ENCODE measurements around the gene MEF2C. TPM values are rescaled to one million over a fixed set of nuclear protein-coding genes. Genes with fewer than 3 reads are reported as not detected.

Gene MEF2C
- total RNA-seq, 1 donor from 2014 or later: 20.5 TPM

DNA sequence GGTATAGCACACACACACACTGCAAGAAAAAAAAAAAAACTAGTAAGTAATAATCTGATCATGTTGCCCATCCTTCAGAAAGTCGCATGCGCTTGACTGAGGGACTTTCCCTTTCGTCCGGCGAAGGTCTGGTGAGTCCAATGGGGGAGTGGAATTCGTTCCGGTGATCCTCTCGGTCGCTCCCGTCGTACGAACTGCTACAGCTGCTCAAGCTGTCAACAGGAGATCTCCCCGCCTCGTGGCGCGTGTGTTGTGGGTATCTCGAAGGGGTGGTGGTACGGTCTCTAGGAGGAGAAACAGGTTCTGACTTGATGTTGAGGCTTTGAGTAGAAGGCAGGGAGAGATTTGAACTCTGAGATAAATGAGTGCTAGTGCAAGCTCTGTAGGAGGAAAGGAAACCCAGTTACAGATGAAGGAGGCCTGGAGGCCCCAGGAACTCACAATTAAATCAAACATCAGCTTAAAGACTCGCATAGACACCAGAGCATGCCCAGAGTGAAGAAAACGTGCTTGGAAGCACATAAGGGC is 160.4 kb downstream of the MEF2C start:
- H3K36me3 Mint-ChIP-seq (ENCODE audit: low read depth, unreplicated experiment): peaks cover 4% of the 10 kb centered on the region
- Histone ChIP-seq H3K36me3 (ENCODE audit: insufficient read depth, low read length) (no peaks in the 10 kb centered on the region), H3K27me3 (ENCODE audit: insufficient read depth, low read length) (no peaks in the 10 kb centered on the region), H3K4me2 (ENCODE audit: low read length) (peak overlapping the region; percentile 41), H3K4me1 (ENCODE audit: insufficient read depth, low read length) (no peaks in the 10 kb centered on the region), H3K4me3 (ENCODE audit: insufficient read depth, low read depth, low read length) (no peak overlapping the region), H3K79me2 (ENCODE audit: insufficient read depth, low read length) (no peaks in the 10 kb centered on the region), H3K9me3 (ENCODE audit: insufficient read depth, low read depth, low read length) (no peaks in the 10 kb centered on the region), H3K27ac (ENCODE audit: low read depth, low read length) (no peak overlapping the region), H4K20me1 (ENCODE audit: insufficient read depth, low read length) (no peaks in the 10 kb centered on the region), H3K9ac (ENCODE audit: low read length) (no peak overlapping the region), H2AFZ (ENCODE audit: low read depth, low read length) (no peak overlapping the region)
- TF ChIP-seq, protein P1, sequence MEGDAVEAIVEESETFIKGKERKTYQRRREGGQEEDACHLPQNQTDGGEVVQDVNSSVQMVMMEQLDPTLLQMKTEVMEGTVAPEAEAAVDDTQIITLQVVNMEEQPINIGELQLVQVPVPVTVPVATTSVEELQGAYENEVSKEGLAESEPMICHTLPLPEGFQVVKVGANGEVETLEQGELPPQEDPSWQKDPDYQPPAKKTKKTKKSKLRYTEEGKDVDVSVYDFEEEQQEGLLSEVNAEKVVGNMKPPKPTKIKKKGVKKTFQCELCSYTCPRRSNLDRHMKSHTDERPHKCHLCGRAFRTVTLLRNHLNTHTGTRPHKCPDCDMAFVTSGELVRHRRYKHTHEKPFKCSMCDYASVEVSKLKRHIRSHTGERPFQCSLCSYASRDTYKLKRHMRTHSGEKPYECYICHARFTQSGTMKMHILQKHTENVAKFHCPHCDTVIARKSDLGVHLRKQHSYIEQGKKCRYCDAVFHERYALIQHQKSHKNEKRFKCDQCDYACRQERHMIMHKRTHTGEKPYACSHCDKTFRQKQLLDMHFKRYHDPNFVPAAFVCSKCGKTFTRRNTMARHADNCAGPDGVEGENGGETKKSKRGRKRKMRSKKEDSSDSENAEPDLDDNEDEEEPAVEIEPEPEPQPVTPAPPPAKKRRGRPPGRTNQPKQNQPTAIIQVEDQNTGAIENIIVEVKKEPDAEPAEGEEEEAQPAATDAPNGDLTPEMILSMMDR (IDR thresholded peaks at IDR 0.05; ENCODE audit: insufficient read depth, low read depth, low read length): no peak
- TF ChIP-seq EZH2 (IDR thresholded peaks at IDR 0.05; ENCODE audit: insufficient read depth, low read length): no peak
- DNase-seq (ENCODE audit: low read depth) (no peak), FAIRE-seq (no peak)
- peaks cover 6% of the 10 kb centered on the region for H3K27me3 Mint-ChIP-seq (ENCODE audit: low read depth, unreplicated experiment)
- H3K4me1 Mint-ChIP-seq (ENCODE audit: low read depth, unreplicated experiment): no peaks in the 10 kb centered on the region
- H3K4me3 Mint-ChIP-seq (ENCODE audit: unreplicated experiment): no peak overlapping the region
- no peaks in the 10 kb centered on the region for H3K9me3 Mint-ChIP-seq (ENCODE audit: unreplicated experiment)
- H3K27ac Mint-ChIP-seq (ENCODE audit: unreplicated experiment): no peak overlapping the region

DNA sequence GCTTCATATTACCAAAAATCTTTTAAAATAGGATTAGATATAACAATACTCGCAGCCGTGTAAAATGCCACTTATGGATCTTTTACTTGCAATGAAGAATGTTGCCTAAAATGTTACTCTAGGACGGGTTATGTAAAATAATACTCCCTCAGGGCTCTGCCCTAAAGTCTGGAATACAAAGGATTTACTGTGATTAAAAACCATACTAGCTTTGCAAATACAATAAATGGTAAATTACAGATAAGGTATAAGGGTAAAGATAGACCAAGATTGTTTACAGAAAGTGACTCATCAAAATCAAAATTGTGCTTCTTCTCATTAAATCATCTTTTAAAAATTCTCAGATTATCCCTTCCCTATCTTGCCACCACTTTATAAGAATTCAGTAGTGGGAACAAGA is 163.6 kb downstream of the MEF2C start:
- peaks cover 9% of the 10 kb centered on the region for H3K36me3 Mint-ChIP-seq (ENCODE audit: low read depth, unreplicated experiment)
- FAIRE-seq (no peak), DNase-seq (ENCODE audit: low read depth) (no peak)
- no peak overlapping the region for H3K4me3 ChIP-seq (ENCODE audit: insufficient read depth, low read depth, low read length)
- H3K27me3 Mint-ChIP-seq (ENCODE audit: low read depth, unreplicated experiment): peaks cover 6% of the 10 kb centered on the region
- H3K27me3 ChIP-seq (ENCODE audit: insufficient read depth, low read length): no peaks in the 10 kb centered on the region
- no peaks in the 10 kb centered on the region for H3K79me2 ChIP-seq (ENCODE audit: insufficient read depth, low read length)
- no peaks in the 10 kb centered on the region for H3K9me3 ChIP-seq (ENCODE audit: insufficient read depth, low read depth, low read length)
- no peak overlapping the region for H3K4me2 ChIP-seq (ENCODE audit: low read length)
- H3K4me1 Mint-ChIP-seq (ENCODE audit: low read depth, unreplicated experiment): no peaks in the 10 kb centered on the region
- no peak overlapping the region for H3K4me3 Mint-ChIP-seq (ENCODE audit: unreplicated experiment)
- TF ChIP-seq, protein P1 (IDR thresholded peaks at IDR 0.05; ENCODE audit: insufficient read depth, low read depth, low read length): no peak
- TF ChIP-seq EZH2 (IDR thresholded peaks at IDR 0.05; ENCODE audit: insufficient read depth, low read length): no peak
- no peaks in the 10 kb centered on the region for H3K36me3 ChIP-seq (ENCODE audit: insufficient read depth, low read length)
- H3K27ac ChIP-seq (ENCODE audit: low read depth, low read length): no peak overlapping the region
- no peaks in the 10 kb centered on the region for H4K20me1 ChIP-seq (ENCODE audit: insufficient read depth, low read length)
- H3K27ac Mint-ChIP-seq (ENCODE audit: unreplicated experiment): no peak overlapping the region
- H3K4me1 ChIP-seq (ENCODE audit: insufficient read depth, low read length): no peaks in the 10 kb centered on the region
- no peaks in the 10 kb centered on the region for H3K9me3 Mint-ChIP-seq (ENCODE audit: unreplicated experiment)
- no peak overlapping the region for H2AFZ ChIP-seq (ENCODE audit: low read depth, low read length)
- H3K9ac ChIP-seq (ENCODE audit: low read length): no peak overlapping the region

DNA sequence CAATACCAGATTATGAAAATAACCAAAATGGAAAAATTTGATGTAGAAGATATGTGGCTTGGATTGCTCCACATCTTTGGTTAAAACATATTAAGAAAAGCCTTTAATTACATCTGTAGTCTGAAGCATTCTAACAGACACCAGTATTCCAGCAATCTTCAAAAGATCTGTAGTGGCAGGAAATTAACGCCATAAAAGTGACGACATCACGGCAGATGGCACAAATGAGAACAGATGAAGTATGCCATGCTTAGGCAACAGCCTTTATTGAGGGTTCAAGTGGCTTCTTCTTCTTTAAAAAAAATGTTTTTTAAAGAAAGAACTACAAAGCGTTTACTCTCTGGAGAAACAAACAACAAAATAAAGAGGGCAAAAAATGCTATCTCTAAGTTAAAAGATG is 164.2 kb downstream of the MEF2C start:
- Histone ChIP-seq H3K36me3 (ENCODE audit: insufficient read depth, low read length) (no peaks in the 10 kb centered on the region), H3K4me3 (ENCODE audit: insufficient read depth, low read depth, low read length) (no peak overlapping the region), H4K20me1 (ENCODE audit: insufficient read depth, low read length) (no peaks in the 10 kb centered on the region), H3K4me1 (ENCODE audit: insufficient read depth, low read length) (no peaks in the 10 kb centered on the region), H3K4me2 (ENCODE audit: low read length) (no peak overlapping the region), H2AFZ (ENCODE audit: low read depth, low read length) (no peak overlapping the region), H3K9me3 (ENCODE audit: insufficient read depth, low read depth, low read length) (no peaks in the 10 kb centered on the region), H3K79me2 (ENCODE audit: insufficient read depth, low read length) (no peaks in the 10 kb centered on the region), H3K9ac (ENCODE audit: low read length) (no peak overlapping the region), H3K27me3 (ENCODE audit: insufficient read depth, low read length) (no peaks in the 10 kb centered on the region), H3K27ac (ENCODE audit: low read depth, low read length) (no peak overlapping the region)
- no peak for FAIRE-seq
- Mint-ChIP-seq H3K4me1 (ENCODE audit: low read depth, unreplicated experiment) (no peaks in the 10 kb centered on the region), H3K9me3 (ENCODE audit: unreplicated experiment) (no peaks in the 10 kb centered on the region), H3K36me3 (ENCODE audit: low read depth, unreplicated experiment) (peaks cover 9% of the 10 kb centered on the region), H3K27me3 (ENCODE audit: low read depth, unreplicated experiment) (peaks cover 6% of the 10 kb centered on the region), H3K4me3 (ENCODE audit: unreplicated experiment) (no peak overlapping the region), H3K27ac (ENCODE audit: unreplicated experiment) (no peak overlapping the region)
- DNase-seq (ENCODE audit: low read depth): no peak
- no peak for TF ChIP-seq EZH2 (IDR thresholded peaks at IDR 0.05; ENCODE audit: insufficient read depth, low read length)
- TF ChIP-seq, protein P1 (IDR thresholded peaks at IDR 0.05; ENCODE audit: insufficient read depth, low read depth, low read length): no peak
